ENCODE data around the gene PAIP1.

GRCh38 chr5:43563321-43563720 lies 6.4 kb upstream of the PAIP1 start:
- no peak for TF ChIP-seq NFRKB (IDR thresholded peaks at IDR 0.05)
- no peak for TF ChIP-seq HDGF (IDR thresholded peaks at IDR 0.05; ENCODE audit: borderline replicate concordance)
- TF ChIP-seq SP1 (IDR thresholded peaks at IDR 0.05), result no peak
- TF ChIP-seq CTBP1 (IDR thresholded peaks at IDR 0.05; ENCODE audit: borderline replicate concordance), result no peak
- no peak for TF ChIP-seq ARNT (IDR thresholded peaks at IDR 0.05)
- no peak for TF ChIP-seq BHLHE40 (IDR thresholded peaks at IDR 0.05; ENCODE audit: borderline replicate concordance)
- no peak for TF ChIP-seq FOXA1 (IDR thresholded peaks at IDR 0.05)
- no peak for TF ChIP-seq LEF1 (IDR thresholded peaks at IDR 0.05; ENCODE audit: borderline replicate concordance)
- no peak for TF ChIP-seq ELF4 (IDR thresholded peaks at IDR 0.05)
- no peak for TF ChIP-seq L3MBTL2 (conservative IDR thresholded peaks at IDR 0.05)
- no peak for TF ChIP-seq TARDBP (IDR thresholded peaks at IDR 0.05)
- TF ChIP-seq FOXK2 (IDR thresholded peaks at IDR 0.05), result no peak
- TF ChIP-seq ZNF384 (IDR thresholded peaks at IDR 0.05), result no peak
- no peak for TF ChIP-seq SUZ12 (IDR thresholded peaks at IDR 0.05)

Data from HEK293T (cell line).